Heart left ventricle (tissue), 13 donors: ENCODE data around the gene RPS29.
A peak's percentile ranks its signal among the peaks of the same experiment; 100 is the strongest.

Experiments
- POLR2A ChIP-seq, 2 donors: fragments of 450-650 bp; IDR thresholded peaks; one replicate each; pipeline ENCODE4 v1.6.1; 2017; ENCODE audit warnings: antibody characterized with exemption in 2 of 2, mild to moderate bottlenecking in 2 of 2, moderate library complexity in 2 of 2
- TF ChIP-seq, protein P1 (sequence below), 12 donors: fragments of 200-600 bp; sonication (generic) in 4 of 12; IDR thresholded peaks; one replicate each; pipeline versions ENCODE4 v1.5.0 to v1.8.0; 2018 to 2022; ENCODE audit warnings: antibody characterized with exemption in 12 of 12, mild to moderate bottlenecking in 5 of 12
- donor health status: ischemic (EF 13 %, LVEDD 7.1; RV severe dilation, severe dysfunction).
- donor health status: DM: no; HTN: yes; CAD: no.
- donor health status: DM: no; HTN: no; CAD: no.
- donor health status: ischemic (EF 25% LVEDD 6.9; RV normal size, moderate dysfunction).
- donor health status: ischemic (EF 25% LVEDD 5.7; RV mildly dilated, moderate dysfunction).
- donor health status: ischemic (EF 35%, LVEDD 5.7; RV mildly dilated, moderate dysfunction).
- donor health status: nonischemic (EF 11% LVEDD 7.7; RV severe dilation, severe dysfunction).
- donor health status: DM: yes; HTN: yes; CAD: no.
- donor health status: PGD.
- donor health status: ischemic (EF 29% LVEDD 5.4; RV normal size, mild dysfunction).
- donor health status: nonischemic (EF 23%, LVEDD 6.1; RV moderate dilation, normal function).

DNA sequence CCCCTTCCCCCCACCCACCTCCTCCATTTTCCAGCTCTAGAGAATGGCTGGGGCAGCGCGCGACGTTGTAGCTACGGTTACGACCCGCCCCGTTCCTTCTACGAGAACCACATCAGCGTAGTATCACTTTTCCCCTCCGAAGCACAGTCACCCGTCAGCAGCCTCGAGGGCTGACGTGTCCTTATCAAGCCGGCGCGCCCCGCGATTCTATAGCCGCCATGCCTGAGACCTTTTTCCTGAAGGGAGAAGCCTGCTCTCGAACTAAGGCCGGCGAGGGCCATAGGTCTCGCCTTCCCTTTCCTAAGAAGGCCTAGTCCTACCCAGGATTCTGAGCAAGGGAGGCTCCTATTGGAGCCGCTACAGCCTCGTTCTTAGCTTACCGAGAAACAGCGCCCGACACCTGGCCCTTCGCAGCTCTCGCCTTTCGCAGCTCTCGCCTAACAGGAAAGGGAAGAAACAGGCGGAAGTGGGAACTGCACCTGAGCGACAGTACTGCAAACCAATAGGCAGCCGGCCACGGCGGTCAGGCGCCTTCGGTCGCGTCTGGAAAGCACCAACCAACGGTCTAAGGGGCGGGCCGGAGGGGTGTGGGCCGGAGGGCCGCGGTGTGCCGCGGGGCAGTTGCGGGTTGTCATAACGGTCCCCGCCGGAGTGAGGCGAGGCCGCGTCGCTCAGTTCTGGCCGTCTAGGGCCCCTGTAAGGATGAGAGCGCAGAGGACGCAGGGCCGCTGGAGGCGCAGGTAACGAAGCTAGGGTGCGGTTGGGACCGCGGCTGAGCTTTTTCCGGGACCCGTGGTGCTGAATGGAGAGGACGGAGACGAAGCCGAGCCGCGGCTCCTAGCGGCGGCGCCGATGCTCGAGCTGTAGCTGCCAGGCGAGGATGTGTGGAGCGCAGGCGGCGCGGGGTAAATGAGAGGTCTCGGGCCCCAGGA is 34.3 kb upstream of the RPS29 start, which contains the start of the genes MGAT2 and RPL36AL:
- TF ChIP-seq, protein P1, sequence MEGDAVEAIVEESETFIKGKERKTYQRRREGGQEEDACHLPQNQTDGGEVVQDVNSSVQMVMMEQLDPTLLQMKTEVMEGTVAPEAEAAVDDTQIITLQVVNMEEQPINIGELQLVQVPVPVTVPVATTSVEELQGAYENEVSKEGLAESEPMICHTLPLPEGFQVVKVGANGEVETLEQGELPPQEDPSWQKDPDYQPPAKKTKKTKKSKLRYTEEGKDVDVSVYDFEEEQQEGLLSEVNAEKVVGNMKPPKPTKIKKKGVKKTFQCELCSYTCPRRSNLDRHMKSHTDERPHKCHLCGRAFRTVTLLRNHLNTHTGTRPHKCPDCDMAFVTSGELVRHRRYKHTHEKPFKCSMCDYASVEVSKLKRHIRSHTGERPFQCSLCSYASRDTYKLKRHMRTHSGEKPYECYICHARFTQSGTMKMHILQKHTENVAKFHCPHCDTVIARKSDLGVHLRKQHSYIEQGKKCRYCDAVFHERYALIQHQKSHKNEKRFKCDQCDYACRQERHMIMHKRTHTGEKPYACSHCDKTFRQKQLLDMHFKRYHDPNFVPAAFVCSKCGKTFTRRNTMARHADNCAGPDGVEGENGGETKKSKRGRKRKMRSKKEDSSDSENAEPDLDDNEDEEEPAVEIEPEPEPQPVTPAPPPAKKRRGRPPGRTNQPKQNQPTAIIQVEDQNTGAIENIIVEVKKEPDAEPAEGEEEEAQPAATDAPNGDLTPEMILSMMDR (IDR thresholded peaks at IDR 0.05) = peak in 8 of 12 donors; percentile 17 to 59 (median 32)
- peak; percentile 64 to 92 for TF ChIP-seq POLR2A (IDR thresholded peaks at IDR 0.05)
